Astrocyte (in vitro differentiated cells and primary cell): ENCODE measurements around the gene GTF3C1. TPM values are rescaled to one million over a fixed set of nuclear protein-coding genes. Genes with fewer than 3 reads are reported as not detected.

ENCODE experiments used
- DNase-seq: peaks from one replicate; pipeline ENCODE4 v3.0.0-alpha.2; 2010; ENCODE audit warnings: low read depth
- FAIRE-seq: peaks from 2 replicates; lab custom pipeline; 2011; peaks lifted over from hg19 to GRCh38; lab: Jason Lieb, UNC
- H2AFZ ChIP-seq: 2 replicates; pipeline ENCODE4 v1.6.0; 2012; ENCODE audit warnings: low read depth, low read length, inconsistent platforms
- H3K27ac ChIP-seq: 2 replicates; pipeline ENCODE4 v1.5.1; 2011; ENCODE audit warnings: low read depth, low read length, inconsistent platforms
- H3K27me3 ChIP-seq: 2 replicates; pipeline ENCODE4 v1.6.0; 2011; ENCODE audit warnings: low read length, inconsistent platforms; ENCODE audit not compliant: insufficient read depth
- H3K36me3 ChIP-seq: 2 replicates; pipeline ENCODE4 v1.5.1; 2011; ENCODE audit warnings: low read length, inconsistent platforms; ENCODE audit not compliant: insufficient read depth
- H3K4me1 ChIP-seq: 2 replicates; pipeline ENCODE4 v1.5.1; 2011; ENCODE audit warnings: low read length, inconsistent platforms; ENCODE audit not compliant: insufficient read depth
- H3K4me2 ChIP-seq: 2 replicates; pipeline ENCODE4 v1.6.0; 2012; ENCODE audit warnings: low read length, inconsistent platforms
- H3K4me3 ChIP-seq: 2 replicates; pipeline ENCODE4 v1.5.1; 2011; ENCODE audit warnings: low read depth, mild to moderate bottlenecking, low read length, inconsistent platforms; ENCODE audit not compliant: insufficient read depth
- H3K79me2 ChIP-seq: 2 replicates; pipeline ENCODE4 v1.6.0; 2012; ENCODE audit warnings: mild to moderate bottlenecking, low read length, inconsistent platforms; ENCODE audit not compliant: insufficient read depth
- H3K9ac ChIP-seq: 2 replicates; pipeline ENCODE4 v1.6.0; 2012; ENCODE audit warnings: mild to moderate bottlenecking, low read length, inconsistent platforms
- H3K9me3 ChIP-seq: 2 replicates; pipeline ENCODE4 v1.5.1; 2012; ENCODE audit warnings: low read depth, mild to moderate bottlenecking, low read length, inconsistent platforms; ENCODE audit not compliant: insufficient read depth
- H4K20me1 ChIP-seq: 2 replicates; pipeline ENCODE4 v1.6.0; 2012; ENCODE audit warnings: low read length, inconsistent platforms; ENCODE audit not compliant: insufficient read depth
- H3K27ac Mint-ChIP-seq: one replicate; pipeline ENCODE4 v1.8.0; 2021; ENCODE audit warnings: mild to moderate bottlenecking, mixed read lengths; ENCODE audit not compliant: unreplicated experiment
- H3K27me3 Mint-ChIP-seq: one replicate; pipeline ENCODE4 v1.8.0; 2021; ENCODE audit warnings: low read depth, mixed read lengths; ENCODE audit not compliant: unreplicated experiment
- H3K36me3 Mint-ChIP-seq: one replicate; pipeline ENCODE4 v1.8.0; 2021; ENCODE audit warnings: low read depth, mixed read lengths; ENCODE audit not compliant: unreplicated experiment
- H3K4me1 Mint-ChIP-seq: one replicate; pipeline ENCODE4 v1.8.0; 2021; ENCODE audit warnings: low read depth, mixed read lengths; ENCODE audit not compliant: unreplicated experiment
- H3K4me3 Mint-ChIP-seq: one replicate; pipeline ENCODE4 v1.8.0; 2021; ENCODE audit warnings: mild to moderate bottlenecking, moderate library complexity, mixed read lengths; ENCODE audit not compliant: unreplicated experiment
- H3K9me3 Mint-ChIP-seq: one replicate; pipeline ENCODE4 v1.8.0; 2021; ENCODE audit warnings: mild to moderate bottlenecking, mixed read lengths; ENCODE audit not compliant: unreplicated experiment
- EZH2 ChIP-seq: IDR thresholded peaks from 2 replicates; pipeline ENCODE4 v1.6.1; 2012; ENCODE audit warnings: mild to moderate bottlenecking, low read length, inconsistent platforms; ENCODE audit not compliant: insufficient read depth
- total RNA-seq: library from RNA; stranded (reverse); gene quantifications from 2 replicates; pipeline ENCODE4 v1.2.1, GENCODE V29; 2021
- TF ChIP-seq, protein P1 (sequence below): IDR thresholded peaks from 2 replicates; pipeline ENCODE4 v1.5.1; 2011; ENCODE audit warnings: low read depth, mild to moderate bottlenecking, inconsistent platforms, low read length, moderate library complexity; ENCODE audit not compliant: insufficient read depth

Gene GTF3C1
- total RNA-seq, 1 donor from 2014 or later = 103 TPM

DNA sequence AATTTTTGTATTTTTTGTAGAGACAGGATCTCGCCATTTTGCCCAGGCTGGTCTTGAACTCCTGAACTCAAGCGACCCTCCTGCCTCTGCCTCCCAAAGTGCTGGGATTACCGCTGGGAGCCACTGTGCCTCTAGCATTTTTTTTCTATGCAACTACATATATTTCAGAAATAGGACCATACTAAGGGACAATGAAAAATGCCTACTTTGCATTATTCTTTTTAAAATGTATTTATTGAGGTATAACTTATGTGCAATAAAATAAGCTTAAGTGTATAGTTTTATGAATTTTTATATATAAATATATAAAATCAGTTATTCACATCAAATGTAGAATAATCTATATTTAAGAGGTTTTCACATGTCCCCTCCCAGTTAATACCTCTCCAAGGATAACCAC lies 38.3 kb upstream of the GTF3C1 start:
- Histone ChIP-seq H3K79me2 (no peaks in the 10 kb centered on the region), H3K4me2 (no peak overlapping the region), H3K4me1 (no peaks in the 10 kb centered on the region), H3K36me3 (no peaks in the 10 kb centered on the region), H3K27ac (no peak overlapping the region), H3K27me3 (no peaks in the 10 kb centered on the region), H3K4me3 (no peak overlapping the region), H4K20me1 (no peaks in the 10 kb centered on the region), H3K9ac (no peak overlapping the region), H3K9me3 (no peaks in the 10 kb centered on the region), H2AFZ (no peak overlapping the region)
- Mint-ChIP-seq H3K27ac (no peak overlapping the region), H3K4me3 (no peak overlapping the region), H3K27me3 (no peaks in the 10 kb centered on the region), H3K9me3 (no peaks in the 10 kb centered on the region), H3K4me1 (no peaks in the 10 kb centered on the region), H3K36me3 (peaks cover 28% of the 10 kb centered on the region)
- FAIRE-seq (no peak), DNase-seq (no peak)
- no peak for TF ChIP-seq EZH2
- TF ChIP-seq, protein P1, sequence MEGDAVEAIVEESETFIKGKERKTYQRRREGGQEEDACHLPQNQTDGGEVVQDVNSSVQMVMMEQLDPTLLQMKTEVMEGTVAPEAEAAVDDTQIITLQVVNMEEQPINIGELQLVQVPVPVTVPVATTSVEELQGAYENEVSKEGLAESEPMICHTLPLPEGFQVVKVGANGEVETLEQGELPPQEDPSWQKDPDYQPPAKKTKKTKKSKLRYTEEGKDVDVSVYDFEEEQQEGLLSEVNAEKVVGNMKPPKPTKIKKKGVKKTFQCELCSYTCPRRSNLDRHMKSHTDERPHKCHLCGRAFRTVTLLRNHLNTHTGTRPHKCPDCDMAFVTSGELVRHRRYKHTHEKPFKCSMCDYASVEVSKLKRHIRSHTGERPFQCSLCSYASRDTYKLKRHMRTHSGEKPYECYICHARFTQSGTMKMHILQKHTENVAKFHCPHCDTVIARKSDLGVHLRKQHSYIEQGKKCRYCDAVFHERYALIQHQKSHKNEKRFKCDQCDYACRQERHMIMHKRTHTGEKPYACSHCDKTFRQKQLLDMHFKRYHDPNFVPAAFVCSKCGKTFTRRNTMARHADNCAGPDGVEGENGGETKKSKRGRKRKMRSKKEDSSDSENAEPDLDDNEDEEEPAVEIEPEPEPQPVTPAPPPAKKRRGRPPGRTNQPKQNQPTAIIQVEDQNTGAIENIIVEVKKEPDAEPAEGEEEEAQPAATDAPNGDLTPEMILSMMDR = no peak

DNA sequence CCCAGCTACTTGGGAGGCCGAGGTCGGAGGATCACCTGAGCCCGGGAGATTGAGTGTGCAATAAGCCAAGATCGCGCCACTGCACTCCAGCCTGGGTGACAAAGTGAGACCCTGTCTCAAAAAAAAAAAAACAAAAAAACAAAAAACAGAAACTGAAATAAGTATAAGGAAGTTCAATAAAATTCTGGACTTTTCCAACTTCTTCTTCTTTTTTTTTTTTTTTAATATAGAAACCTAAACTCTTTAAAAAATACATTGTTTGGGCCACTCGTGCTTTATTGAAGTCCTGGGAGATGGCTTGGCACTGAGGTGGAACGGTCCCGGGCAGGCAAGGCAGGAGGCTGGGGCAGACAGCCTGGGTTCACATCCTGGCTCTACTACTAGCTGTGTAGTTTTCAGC lies 37.0 kb upstream of the GTF3C1 start:
- Mint-ChIP-seq H3K4me3 (no peak overlapping the region), H3K9me3 (no peaks in the 10 kb centered on the region), H3K27me3 (no peaks in the 10 kb centered on the region), H3K4me1 (no peaks in the 10 kb centered on the region), H3K27ac (no peak overlapping the region), H3K36me3 (peaks cover 34% of the 10 kb centered on the region)
- H3K4me3 ChIP-seq = no peak overlapping the region
- H3K27ac ChIP-seq = no peak overlapping the region
- H4K20me1 ChIP-seq = no peaks in the 10 kb centered on the region
- FAIRE-seq (no peak), DNase-seq (no peak)
- H3K27me3 ChIP-seq = no peaks in the 10 kb centered on the region
- no peaks in the 10 kb centered on the region for H3K36me3 ChIP-seq
- H3K9me3 ChIP-seq = no peaks in the 10 kb centered on the region
- H3K4me1 ChIP-seq = no peaks in the 10 kb centered on the region
- no peaks in the 10 kb centered on the region for H3K79me2 ChIP-seq
- H2AFZ ChIP-seq = no peak overlapping the region
- no peak overlapping the region for H3K4me2 ChIP-seq
- H3K9ac ChIP-seq = no peak overlapping the region
- TF ChIP-seq EZH2 = no peak
- TF ChIP-seq, protein P1 = no peak

DNA sequence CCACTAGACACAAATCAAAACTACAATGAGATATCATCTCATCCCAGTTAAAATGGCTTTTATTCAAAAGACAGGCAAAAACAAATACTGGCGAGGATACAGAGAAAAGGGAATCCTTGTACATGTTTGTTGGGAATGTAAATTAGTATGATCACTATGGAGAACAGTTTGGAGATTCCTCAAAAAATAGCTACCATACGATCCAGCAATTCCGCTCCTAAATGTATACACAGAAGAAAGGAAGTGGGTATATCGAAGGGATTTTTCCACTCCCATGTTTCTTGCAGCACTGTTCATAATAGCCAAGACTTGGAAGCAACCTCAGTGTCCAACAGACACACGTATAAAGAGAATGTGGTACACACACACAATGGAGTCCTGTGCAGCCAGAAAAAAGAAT lies 35.5 kb upstream of the GTF3C1 start:
- Mint-ChIP-seq H3K9me3 (no peaks in the 10 kb centered on the region), H3K27ac (no peak overlapping the region), H3K27me3 (no peaks in the 10 kb centered on the region), H3K4me3 (no peak overlapping the region), H3K36me3 (peaks cover 27% of the 10 kb centered on the region), H3K4me1 (no peaks in the 10 kb centered on the region)
- Histone ChIP-seq H3K36me3 (no peaks in the 10 kb centered on the region), H3K27ac (no peak overlapping the region), H3K27me3 (no peaks in the 10 kb centered on the region), H4K20me1 (no peaks in the 10 kb centered on the region), H3K4me2 (no peak overlapping the region), H3K9ac (no peak overlapping the region), H2AFZ (no peak overlapping the region), H3K79me2 (no peaks in the 10 kb centered on the region), H3K9me3 (no peaks in the 10 kb centered on the region), H3K4me3 (no peak overlapping the region), H3K4me1 (no peaks in the 10 kb centered on the region)
- DNase-seq (no peak), FAIRE-seq (no peak)
- TF ChIP-seq EZH2 = no peak
- TF ChIP-seq, protein P1 = no peak
